CD4-positive, alpha-beta T cell treated with Interleukin-4 for 1 hour (primary cell): Measurements from ENCODE around the gene ADGRB2.

Source experiments
- DNase-seq, 2 donors: peaks; one replicate each; pipeline ENCODE4 v3.0.0-alpha.2; 2020 to 2022

ADGRB2 gene

GRCh38 chr1:31764312-31765040 is at the start of gene ADGRB2:
TSS of gene ADGRB2 (minus strand) at chr1:31764340. CDS start at chr1:31757221, 7,119 bp downstream.
- peak in 1 of 2 donors; percentile 20 for DNase-seq

- DNase-seq, result no peak
Measured at GRCh38 chr1:31812158-31812829, 48.2 kb upstream of the ADGRB2 start.

- no peak for DNase-seq
Measured at GRCh38 chr1:31811605-31812004, 47.5 kb upstream of the ADGRB2 start.

- no peak for DNase-seq
Measured at GRCh38 chr1:31809698-31810097, 45.6 kb upstream of the ADGRB2 start.

GRCh38 chr1:31807273-31808048 is 43.3 kb upstream of the ADGRB2 start:
- DNase-seq, result no peak

GRCh38 chr1:31805318-31805717 is 41.2 kb upstream of the ADGRB2 start:
- DNase-seq, result no peak

- DNase-seq, result no peak
Measured at GRCh38 chr1:31804098-31804497, 40.0 kb upstream of the ADGRB2 start.

- DNase-seq, result no peak
Measured at GRCh38 chr1:31803610-31804009, 39.5 kb upstream of the ADGRB2 start.

- DNase-seq, result no peak
Measured at GRCh38 chr1:31802190-31803150, 38.3 kb upstream of the ADGRB2 start.

- no peak for DNase-seq
Measured at GRCh38 chr1:31801458-31801857, 37.3 kb upstream of the ADGRB2 start.

GRCh38 chr1:31800674-31800967 is 36.5 kb upstream of the ADGRB2 start:
- no peak for DNase-seq

GRCh38 chr1:31799895-31800673 is 35.9 kb upstream of the ADGRB2 start:
- DNase-seq, result no peak

GRCh38 chr1:31799196-31799894 is 35.2 kb upstream of the ADGRB2 start:
- no peak for DNase-seq

- DNase-seq, result no peak
Measured at GRCh38 chr1:31798433-31799195, 34.5 kb upstream of the ADGRB2 start.

GRCh38 chr1:31798086-31798432 is 33.9 kb upstream of the ADGRB2 start:
- no peak for DNase-seq

- no peak for DNase-seq
Measured at GRCh38 chr1:31797216-31797615, 33.1 kb upstream of the ADGRB2 start.

- no peak for DNase-seq
Measured at GRCh38 chr1:31796707-31797106, 32.6 kb upstream of the ADGRB2 start.

- DNase-seq, result no peak
Measured at GRCh38 chr1:31795801-31796621, 31.9 kb upstream of the ADGRB2 start.

GRCh38 chr1:31795096-31795675 is 31.0 kb upstream of the ADGRB2 start:
- DNase-seq, result no peak
